GM12892 (cell line): Measurements from ENCODE around the gene RPL10A.
A peak's percentile ranks its signal among the peaks of the same experiment; 100 is the strongest.

Experiments used
- DNase-seq: peaks from one replicate; pipeline ENCODE4 v3.0.0; 2011; ENCODE audit not compliant: insufficient read length
- FAIRE-seq: peaks from 2 replicates; lab custom pipeline; 2011; peaks lifted over from hg19 to GRCh38; lab: Jason Lieb, UNC
- POLR2A ChIP-seq: IDR thresholded peaks from 2 replicates; pipeline ENCODE4 v1.6.1; 2011; ENCODE audit warnings: low read depth, low read length, control low read depth
- POLR2AphosphoS5 ChIP-seq: IDR thresholded peaks from 2 replicates; pipeline ENCODE4 v1.6.1; 2011; ENCODE audit warnings: low read depth, low read length, control low read depth
- TAF1 ChIP-seq: IDR thresholded peaks from 2 replicates; pipeline ENCODE4 v1.6.1; 2011; ENCODE audit warnings: low read depth, mild to moderate bottlenecking, control low read depth, low read length, borderline replicate concordance

RPL10A gene

DNA sequence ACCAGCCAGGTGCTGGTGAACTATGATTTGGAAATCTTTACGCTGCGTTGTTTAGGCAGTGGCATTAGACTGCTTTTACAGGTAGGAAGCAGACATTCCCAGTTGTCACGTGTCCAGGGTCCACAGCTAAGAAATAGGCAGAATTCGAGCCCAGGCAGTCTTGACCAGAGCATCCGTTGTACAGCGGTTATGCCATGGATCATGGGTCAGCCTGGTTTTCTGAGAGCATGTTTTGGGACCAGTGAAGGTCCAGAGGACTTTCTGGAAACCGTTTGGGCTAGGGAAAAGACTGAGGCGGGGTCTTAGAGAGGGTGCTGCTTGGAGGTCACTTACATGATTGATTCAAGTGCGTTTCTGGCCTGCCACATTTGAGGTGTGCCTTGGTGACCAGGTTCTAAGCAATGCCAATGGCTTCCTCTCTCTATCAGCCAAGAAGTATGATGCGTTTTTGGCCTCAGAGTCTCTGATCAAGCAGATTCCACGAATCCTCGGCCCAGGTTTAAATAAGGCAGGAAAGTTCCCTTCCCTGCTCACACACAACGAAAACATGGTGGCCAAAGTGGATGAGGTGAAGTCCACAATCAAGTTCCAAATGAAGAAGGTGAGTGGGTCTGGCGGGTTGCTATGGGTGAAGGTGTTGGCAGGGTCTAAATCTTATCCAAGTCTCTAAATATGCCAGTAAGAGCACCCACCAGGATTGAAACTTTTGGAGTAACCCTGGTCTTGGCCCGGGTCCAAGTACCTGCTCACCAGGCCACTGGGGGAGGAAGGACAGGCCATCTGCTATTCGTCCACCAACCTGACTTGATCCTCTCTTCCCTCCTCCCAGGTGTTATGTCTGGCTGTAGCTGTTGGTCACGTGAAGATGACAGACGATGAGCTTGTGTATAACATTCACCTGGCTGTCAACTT lies 1.8 kb downstream of the RPL10A start:
- DNase-seq (no peak), FAIRE-seq (no peak)

DNA sequence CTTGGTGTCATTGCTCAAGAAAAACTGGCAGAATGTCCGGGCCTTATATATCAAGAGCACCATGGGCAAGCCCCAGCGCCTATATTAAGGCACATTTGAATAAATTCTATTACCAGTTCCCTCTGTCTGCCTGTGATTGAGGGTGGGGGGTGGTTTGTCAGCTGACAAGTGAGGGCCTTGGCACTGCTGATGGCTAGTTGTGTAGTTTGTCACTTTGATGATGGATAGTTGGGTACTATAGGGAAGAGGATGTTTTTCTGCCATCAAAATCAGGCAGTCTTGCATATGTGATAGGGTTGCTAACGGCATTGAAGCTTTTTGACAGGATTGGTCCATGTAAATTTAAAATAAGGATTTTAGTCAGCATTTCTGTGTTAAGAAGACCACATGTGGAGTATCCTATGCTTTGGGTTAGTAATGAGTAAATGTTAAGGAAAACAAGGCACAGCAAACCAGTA lies 2.5 kb downstream of the RPL10A start:
- FAIRE-seq = no peak
- TF ChIP-seq POLR2AphosphoS5 (no peak), TAF1 (no peak), POLR2A (no peak; the same call in none of the 2 replicates)
- no peak for DNase-seq

More for the DNA sequence above, 1.8 kb downstream of the RPL10A start:
- peak; percentile 46; the same call in 1 of the 2 replicates for TF ChIP-seq POLR2A
- no peak for TF ChIP-seq TAF1
- TF ChIP-seq POLR2AphosphoS5 = peak; percentile 41; the same call in 1 of the 2 replicates

DNA sequence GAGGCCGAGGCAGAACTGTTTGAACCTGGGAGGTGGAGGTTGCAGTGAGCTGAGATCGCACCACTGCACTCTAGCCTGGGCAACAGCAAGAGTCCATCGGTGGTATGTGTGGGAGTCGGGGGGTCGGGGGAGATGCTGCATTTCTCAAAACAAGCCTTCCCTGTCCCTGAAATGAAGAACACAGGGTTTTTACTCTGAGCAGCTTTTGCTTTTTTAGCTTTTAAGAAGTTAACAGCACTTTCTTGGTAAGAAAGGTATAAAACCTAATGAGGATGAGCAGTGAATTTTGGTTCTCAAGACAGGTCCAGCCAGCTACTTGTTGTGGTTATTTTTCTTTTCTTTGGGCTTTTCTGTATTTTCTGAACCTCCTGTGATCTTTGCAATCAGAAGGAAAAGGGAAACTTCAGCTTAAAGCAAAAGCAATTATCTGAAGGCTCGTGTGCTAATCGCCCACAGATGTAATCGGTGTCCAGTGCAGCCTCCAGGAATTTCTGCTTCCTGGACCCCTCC lies 3.7 kb downstream of the RPL10A start:
- TF ChIP-seq TAF1 = no peak
- no peak; the same call in 1 of the 2 replicates for TF ChIP-seq POLR2A
- peak; percentile 54; the same call in 1 of the 2 replicates for TF ChIP-seq POLR2AphosphoS5

DNA sequence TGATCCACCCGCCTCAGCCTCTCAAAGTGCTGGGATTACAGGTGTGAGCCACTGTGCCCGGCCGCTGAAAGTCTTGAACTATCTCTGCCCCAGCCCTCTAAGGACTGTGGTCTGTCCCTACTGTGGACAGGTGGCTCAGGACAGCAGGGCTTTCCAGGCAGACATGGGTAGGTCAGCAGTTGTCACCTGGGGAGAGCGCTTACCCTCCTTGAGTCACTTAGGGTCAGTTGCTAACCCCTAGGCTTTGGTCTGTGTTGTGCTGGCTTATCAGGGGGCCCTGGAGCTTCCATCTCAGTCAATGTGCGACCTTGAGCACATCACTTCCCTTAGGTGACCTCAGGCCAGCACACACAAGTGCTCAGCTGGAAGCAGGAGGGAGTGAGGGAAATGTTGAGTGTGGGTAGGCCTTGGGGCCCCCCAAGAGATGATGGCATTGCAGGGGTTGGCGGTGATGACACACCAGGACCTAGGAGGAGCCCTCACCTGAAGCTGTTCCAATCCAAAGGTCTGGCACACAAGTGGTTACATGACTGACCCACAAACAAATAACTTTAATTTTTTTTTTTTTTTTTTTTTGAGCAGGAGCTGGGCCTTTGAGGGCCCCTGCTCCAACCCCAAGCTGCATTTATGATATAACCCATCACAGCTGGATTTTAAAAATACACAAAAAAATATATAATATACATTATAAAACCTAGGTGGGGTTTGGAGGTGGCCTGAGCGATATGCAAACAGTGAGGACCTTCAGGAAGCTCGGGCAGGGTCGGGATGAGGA lies 5.1 kb downstream of the RPL10A start:
- TF ChIP-seq POLR2AphosphoS5 (peak; percentile 83), POLR2A (peak; percentile 62), TAF1 (no peak)
- no peak for FAIRE-seq
- no peak for DNase-seq

More for the DNA sequence above, 3.7 kb downstream of the RPL10A start:
- FAIRE-seq (no peak), DNase-seq (no peak)

DNA sequence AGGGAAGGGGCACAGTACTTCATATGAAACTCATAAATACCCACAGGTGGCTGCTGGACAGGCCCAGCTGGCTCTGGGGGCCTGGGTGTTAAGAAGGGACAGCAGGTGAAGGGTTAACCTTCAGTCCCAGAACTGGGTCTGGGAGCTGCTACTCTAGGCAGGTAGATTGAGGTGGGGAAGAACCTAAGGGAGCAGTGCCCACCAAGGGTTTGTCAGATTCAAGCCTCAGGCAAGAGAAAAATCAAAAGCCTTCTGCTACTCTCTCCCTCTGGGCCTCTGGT lies 5.6 kb downstream of the RPL10A start:
- DNase-seq (no peak), FAIRE-seq (no peak)
- TF ChIP-seq POLR2A (no peak; the same call in 1 of the 2 replicates), POLR2AphosphoS5 (no peak), TAF1 (no peak)

DNA sequence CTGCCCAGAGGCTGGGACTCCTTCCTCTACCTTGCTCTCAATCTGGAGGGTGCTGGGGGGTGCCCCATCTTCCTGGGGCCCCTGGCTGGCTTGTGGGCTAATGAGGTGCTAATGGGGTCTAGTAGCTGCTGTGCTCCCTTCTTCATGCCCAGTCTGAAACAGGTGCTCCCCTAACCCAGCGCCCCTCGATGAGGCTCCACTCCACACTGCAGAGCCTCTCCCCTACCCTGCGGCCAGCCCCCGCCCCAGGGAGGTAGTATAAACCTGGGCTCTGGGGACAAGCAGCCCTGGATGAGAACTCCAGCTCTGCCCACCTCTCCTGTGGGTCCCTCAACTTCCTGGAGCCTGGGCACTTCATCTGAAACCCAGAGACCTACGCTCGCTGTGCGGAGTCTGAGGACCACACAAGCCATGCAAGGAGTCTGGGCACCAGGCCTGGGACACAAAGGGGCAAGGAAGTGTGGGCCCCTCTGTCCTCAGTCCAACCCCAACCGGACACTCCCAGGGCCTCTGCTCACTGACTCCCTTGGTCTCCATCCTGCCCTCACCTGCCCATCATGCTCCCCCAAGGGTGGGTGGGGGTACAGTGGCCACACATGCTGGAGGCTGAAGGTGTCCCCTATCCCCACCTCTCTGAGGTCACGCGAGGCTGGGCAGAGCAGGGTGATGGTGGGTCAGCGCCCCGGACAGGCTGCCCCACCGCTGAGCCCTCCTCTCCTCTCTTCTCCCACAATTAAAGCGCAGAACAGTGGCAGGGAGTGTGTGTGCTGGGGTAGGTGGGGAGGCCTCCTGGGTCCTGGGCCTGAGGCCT lies 6.1 kb downstream of the RPL10A start:
- DNase-seq (no peak), FAIRE-seq (no peak)
- peak; percentile 54; the same call in 1 of the 2 replicates for TF ChIP-seq POLR2A
- TF ChIP-seq POLR2AphosphoS5 = no peak

DNA sequence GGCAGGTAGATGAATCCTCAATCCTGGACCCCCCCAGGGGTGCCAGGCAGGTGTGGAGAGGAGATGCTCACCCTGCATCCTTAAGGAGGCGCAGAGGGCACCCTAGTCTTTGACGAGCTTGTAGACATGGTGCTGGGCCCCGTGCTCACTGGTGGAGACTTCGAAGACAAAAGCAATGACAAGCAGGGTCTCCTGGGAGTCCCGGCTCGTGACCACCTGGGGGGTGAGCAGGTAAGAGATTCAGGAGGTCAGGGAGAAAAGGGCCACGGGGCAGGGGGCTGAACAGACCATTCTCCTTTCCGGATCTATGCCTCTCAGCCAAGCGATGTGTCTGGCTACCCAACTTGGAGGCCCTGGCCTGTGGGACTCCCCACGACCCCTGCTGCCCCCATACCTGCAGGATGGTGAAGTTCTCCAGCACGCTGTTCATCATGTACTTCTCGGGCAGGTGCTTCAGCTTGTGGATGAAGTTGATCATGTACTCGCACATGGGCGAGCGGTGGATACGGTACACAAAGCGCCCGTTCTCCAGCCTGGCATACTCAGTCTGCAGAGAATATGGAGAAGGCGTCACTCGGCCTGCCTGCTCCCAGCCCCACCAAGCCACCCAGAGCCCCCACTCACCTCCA lies 6.9 kb downstream of the RPL10A start:
- no peak for FAIRE-seq
- no peak for DNase-seq
- TF ChIP-seq POLR2AphosphoS5 = 0 out of 2 replicates have a peak, but pooled peaks have one; percentile 3
- TF ChIP-seq POLR2A = no peak

DNA sequence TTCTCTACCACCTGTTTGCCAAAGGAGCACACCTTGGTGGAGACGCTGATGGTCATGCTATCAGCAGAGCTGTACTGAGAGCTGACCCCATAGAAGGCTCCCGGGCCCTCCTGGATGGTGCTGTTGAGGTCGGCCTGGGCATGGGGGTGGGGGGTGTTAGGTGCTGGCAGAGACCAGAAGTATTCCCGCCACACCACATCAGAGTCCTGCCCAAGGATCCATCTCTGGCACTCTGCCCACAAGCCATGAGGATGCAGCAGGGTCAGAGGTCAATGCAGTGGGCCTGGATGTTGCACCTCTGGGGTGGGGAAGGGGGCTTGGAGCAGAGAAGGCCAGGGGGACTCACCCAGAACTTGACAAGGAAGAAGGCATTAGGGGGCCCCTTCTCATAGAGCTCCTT lies 7.4 kb downstream of the RPL10A start:
- TF ChIP-seq POLR2A = no peak
- TF ChIP-seq POLR2AphosphoS5 = no peak
- no peak for TF ChIP-seq TAF1
- no peak for FAIRE-seq
- DNase-seq = no peak

DNA sequence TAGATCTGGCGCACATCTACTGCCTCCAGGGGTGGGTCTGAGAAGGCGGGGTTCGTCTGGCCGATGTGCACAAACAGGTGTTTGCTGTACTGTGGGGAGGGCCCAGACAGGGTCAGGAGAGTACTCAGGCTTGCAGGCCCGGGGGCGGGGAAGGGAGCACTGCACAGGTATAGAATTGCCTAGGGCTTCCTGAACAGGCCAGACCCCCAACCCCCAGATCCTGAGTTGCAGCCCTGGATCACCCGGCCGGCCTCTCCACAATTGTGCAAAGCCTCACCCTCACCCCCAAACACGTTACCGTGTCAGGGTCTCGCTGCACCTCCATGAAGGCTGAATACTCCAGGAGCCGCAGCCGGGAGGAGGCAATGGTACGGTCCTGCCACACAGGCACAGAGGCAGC lies 7.8 kb downstream of the RPL10A start:
- TF ChIP-seq TAF1 (no peak), POLR2A (no peak), POLR2AphosphoS5 (no peak)

DNA sequence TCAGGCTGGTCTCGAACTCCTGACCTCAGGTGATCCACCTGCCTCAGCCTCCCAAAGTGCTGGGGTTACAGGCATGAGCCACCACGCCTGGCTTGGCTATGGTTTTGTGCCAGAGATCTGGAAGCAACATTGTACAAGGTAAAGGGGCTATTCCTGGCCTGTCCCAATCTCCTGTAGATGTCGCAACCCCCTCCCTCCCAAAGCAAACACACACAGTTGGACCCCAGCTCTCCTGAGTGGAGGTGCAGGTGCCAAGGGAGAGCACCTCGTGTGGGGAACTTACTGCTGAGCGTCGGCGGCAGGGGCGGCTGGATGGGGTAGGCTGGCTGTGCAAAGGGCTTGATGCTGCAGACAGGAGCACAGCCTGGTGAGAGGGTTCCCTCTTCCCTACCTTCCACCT lies 8.8 kb downstream of the RPL10A start:
- DNase-seq (no peak), FAIRE-seq (no peak)
- TF ChIP-seq POLR2A (no peak), TAF1 (no peak), POLR2AphosphoS5 (no peak)

More for the DNA sequence above, 7.8 kb downstream of the RPL10A start:
- FAIRE-seq = no peak
- DNase-seq = no peak
